A549 (cell line): ENCODE results near the gene C5orf58. TPM values are rescaled to one million over a fixed set of nuclear protein-coding genes. Genes with fewer than 3 reads are reported as not detected.

Experiments used
- ATAC-seq, 2 experiments: fragments of 200-7000 bp in 1 of 2; fragments of >200 bp in 1 of 2; cut with Nextera tagmentation in 1 of 2; cut with Tn5 transposase in 1 of 2; 3 replicates each; pipeline versions ENCODE4 v1.8.0 to v1.9.1; 2018 to 2020; ENCODE audit warnings: mild to moderate bottlenecking in 1 of 2, moderate library complexity in 1 of 2
- CTCF ChIA-PET: fragments of 300-600 bp; sonication (Branson Sonifier 250); formaldehyde crosslinking; extraction: SDS; loops from one replicate; lab custom pipeline; 2021; ENCODE audit warnings: antibody characterized with exemption, inconsistent platforms; lab: Yijun Ruan, JAX
- POLR2A ChIA-PET: fragments of 350-600 bp; formaldehyde crosslinking; extraction: SDS; loops from one replicate; lab custom pipeline; 2021; ENCODE audit warnings: antibody characterized with exemption, inconsistent platforms; lab: Yijun Ruan, JAX
- DNase-seq, 2 experiments: peaks; one replicate each; pipeline versions ENCODE4 v3.0.0 to v3.0.0-alpha.2; 2011 to 2016; ENCODE audit warnings: low read depth in 1 of 2, low spot score in 1 of 2
- FAIRE-seq: peaks from 2 replicates; lab custom pipeline; 2011; peaks lifted over from hg19 to GRCh38; lab: Jason Lieb, UNC
- H3K27ac ChIP-seq, 2 experiments: fragments of >200 bp; sonication (Bioruptor Twin); formaldehyde crosslinking; 3 replicates each; pipeline ENCODE4 v1.5.1; 2016 to 2017
- H3K4me1 ChIP-seq: fragments of >200 bp; sonication (Bioruptor Twin); formaldehyde crosslinking; 3 replicates; pipeline ENCODE4 v1.6.1; 2016
- H3K4me2 ChIP-seq: fragments of >200 bp; sonication (Bioruptor Twin); formaldehyde crosslinking; 3 replicates; pipeline ENCODE4 v1.6.1; 2016
- H3K4me3 ChIP-seq: fragments of >200 bp; sonication (Bioruptor Twin); formaldehyde crosslinking; 3 replicates; pipeline ENCODE4 v1.5.1; 2016
- H3K9me3 ChIP-seq: fragments of >200 bp; sonication (Bioruptor Twin); formaldehyde crosslinking; 3 replicates; pipeline ENCODE4 v1.6.1; 2016
- ATOH8 ChIP-seq: fragments of 250-450 bp; sonication (Bioruptor Pico); IDR thresholded peaks from 2 replicates; pipeline ENCODE4 v1.5.0; 2020; ENCODE audit warnings: low read depth, mild to moderate bottlenecking, moderate library complexity
- BHLHE40 ChIP-seq: IDR thresholded peaks from 2 replicates; pipeline ENCODE4 v1.6.1; 2012; ENCODE audit warnings: low read depth, low read length, inconsistent platforms
- CBX8 ChIP-seq: fragments of 200-600 bp; sonication (generic); IDR thresholded peaks from 2 replicates; pipeline ENCODE4 v1.6.1; 2016
- ELK1 ChIP-seq: fragments of 150-350 bp; IDR thresholded peaks from 2 replicates; pipeline ENCODE4 v1.6.1; 2014; ENCODE audit warnings: low read depth, mild to moderate bottlenecking, low read length
- EP300 ChIP-seq, 2 experiments: fragments of >200 bp; sonication (Bioruptor Twin); formaldehyde crosslinking; IDR thresholded peaks; 2 replicates in 1 of 2; 3 replicates in 1 of 2; pipeline ENCODE4 v1.6.1; 2016 to 2017
- ESRRA ChIP-seq: fragments of 150-350 bp; IDR thresholded peaks from 2 replicates; pipeline ENCODE4 v1.6.1; 2014; ENCODE audit warnings: mild to moderate bottlenecking, low read length, borderline replicate concordance
- FOSB ChIP-seq: fragments of 250-450 bp; sonication (Bioruptor Pico); IDR thresholded peaks from 2 replicates; pipeline ENCODE4 v1.5.0; 2020; ENCODE audit warnings: mild to moderate bottlenecking, moderate library complexity
- FOSL2 ChIP-seq, 2 experiments: fragments of 450-650 bp in 1 of 2; fragments of >200 bp in 1 of 2; sonication (Bioruptor Twin) in 1 of 2; formaldehyde crosslinking; IDR thresholded peaks; 2 replicates each; pipeline versions ENCODE4 v1.5.0 to v1.6.1; 2016 to 2020; ENCODE audit warnings: mild to moderate bottlenecking in 1 of 2, moderate library complexity in 1 of 2
- HDAC2 ChIP-seq: fragments of 200-600 bp; sonication (generic); IDR thresholded peaks from 2 replicates; pipeline ENCODE4 v1.6.1; 2016
- HES2 ChIP-seq: fragments of >200 bp; sonication (Bioruptor Twin); formaldehyde crosslinking; IDR thresholded peaks from 2 replicates; pipeline ENCODE4 v1.6.1; 2016
- HEYL ChIP-seq: fragments of 250-450 bp; sonication (Bioruptor Pico); IDR thresholded peaks from 2 replicates; pipeline ENCODE4 v1.8.0; 2021; ENCODE audit warnings: mild to moderate bottlenecking, moderate library complexity
- MAFK ChIP-seq: fragments of 450-650 bp; IDR thresholded peaks from 2 replicates; pipeline ENCODE4 v1.6.1; 2014; ENCODE audit not compliant: partially characterized antibody
- MAX ChIP-seq: IDR thresholded peaks from 2 replicates; pipeline ENCODE4 v1.6.1; 2012
- NR3C1 ChIP-seq: fragments of >200 bp; sonication (Bioruptor Twin); formaldehyde crosslinking; IDR thresholded peaks from 3 replicates; pipeline ENCODE4 v1.6.1; 2017
- PBX3 ChIP-seq: IDR thresholded peaks from 2 replicates; pipeline ENCODE4 v1.6.1; 2012
- POLR2A ChIP-seq: IDR thresholded peaks from 2 replicates; pipeline ENCODE4 v1.6.1; 2012; ENCODE audit warnings: mild to moderate bottlenecking, low read length
- RFX5 ChIP-seq: fragments of 450-650 bp; IDR thresholded peaks from 2 replicates; pipeline ENCODE4 v1.7.1; 2014; ENCODE audit warnings: antibody characterized with exemption, mild to moderate bottlenecking, moderate library complexity
- SREBF2 ChIP-seq: fragments of 450-650 bp; IDR thresholded peaks from 2 replicates; pipeline ENCODE4 v1.6.1; 2014; ENCODE audit warnings: mild to moderate bottlenecking, moderate library complexity
- TFCP2L1 ChIP-seq: fragments of 250-450 bp; sonication (Bioruptor Pico); IDR thresholded peaks from 2 replicates; pipeline ENCODE4 v1.5.0; 2021; ENCODE audit warnings: mild to moderate bottlenecking
- USF2 ChIP-seq: fragments of 450-650 bp; IDR thresholded peaks from 2 replicates; pipeline ENCODE4 v1.6.1; 2014; ENCODE audit warnings: antibody characterized with exemption
- WGBS: methylation state at CpG from one replicate; pipeline ENCODE4 v1.1.6; 2017; ENCODE audit errors: missing lambda C conversion rate; 5-methylcytosine and 5-hydroxymethylcytosine counted together
- polyA plus RNA-seq, 4 experiments: library from polyadenylated mRNA; depleted of rRNA in 3 of 4; stranded (reverse); fragments of >200 nt; fragmentation: RNase III in 1 of 4; extraction: RNeasy Plus Mini Kit Qiagen cat#74134 plus additional on column Dnase treatment in 1 of 4; gene quantifications; 2 replicates in 3 of 4; 3 replicates in 1 of 4; pipeline ENCODE4 v1.2.3, GENCODE V29; 2011 to 2017

Gene C5orf58
- polyA plus RNA-seq, 2 of the 4 experiments (the other 2 are of a cell fraction), result not detected

GRCh38 chr5:170263906-170264305 is 31.1 kb downstream of the C5orf58 start:
- Histone ChIP-seq H3K4me1 (no peaks in the 10 kb centered on the region), H3K27ac (no peak overlapping the region), H3K9me3 (no peaks in the 10 kb centered on the region), H3K4me2 (no peak overlapping the region), H3K4me3 (no peak overlapping the region)
- TF ChIP-seq ATOH8 (CRISPR knock-in tag) (no peak), RFX5 (no peak), HEYL (CRISPR knock-in tag) (no peak), FOSB (CRISPR knock-in tag) (no peak), MAFK (no peak), HDAC2 (no peak), POLR2A (no peak), CBX8 (no peak)
- CTCF ChIA-PET, result interaction anchor here (1.2 kb wide), 1 partner anchor 157 kb away, joined by 4 read pairs; no protein-coding TSS in a partner anchor
- 26% methylated on average over 4 of the region's 4 CpGs for WGBS
- ATAC-seq, result no peak
- FAIRE-seq, result no peak
- DNase-seq, result no peak
- POLR2A ChIA-PET, result no interaction called here

GRCh38 chr5:170265522-170265921 is 32.7 kb downstream of the C5orf58 start:
- no peak for DNase-seq
- WGBS, result 29% methylated on average over 5 of the region's 5 CpGs
- no peaks in the 10 kb centered on the region for H3K4me1 ChIP-seq
- H3K27ac ChIP-seq, result no peak overlapping the region
- no peaks in the 10 kb centered on the region for H3K9me3 ChIP-seq
- ChIA-PET CTCF (interaction anchor here (1.4 to 4.6 kb wide), 7 partner anchors 9 to 367 kb away, joined by 3 to 29 read pairs (median 8); no protein-coding TSS in a partner anchor), POLR2A (no interaction called here)
- no peak overlapping the region for H3K4me2 ChIP-seq
- no peak for FAIRE-seq
- ATAC-seq, result no peak
- no peak for TF ChIP-seq USF2
- no peak for TF ChIP-seq ELK1
- no peak for TF ChIP-seq CBX8
- TF ChIP-seq NR3C1, result no peak
- no peak for TF ChIP-seq HES2
- no peak for TF ChIP-seq PBX3
- TF ChIP-seq ESRRA, result no peak
- TF ChIP-seq TFCP2L1, result no peak
- TF ChIP-seq FOSL2 (IDR thresholded peaks at IDR 0.05), result no peak
- TF ChIP-seq FOSL2 (CRISPR knock-in tag; IDR thresholded peaks at IDR 0.05), result no peak
- no peak for TF ChIP-seq BHLHE40
- H3K4me3 ChIP-seq, result no peak overlapping the region

GRCh38 chr5:170266570-170267381 is 34.0 kb downstream of the C5orf58 start:
- no peak for DNase-seq
- POLR2A ChIA-PET, result no interaction called here
- CTCF ChIA-PET, result interaction anchor here (0.6 to 4.6 kb wide), 30 partner anchors 8 to 1164 kb away, joined by 3 to 43 read pairs (median 4); no protein-coding TSS in a partner anchor
- Histone ChIP-seq H3K4me1 (no peaks in the 10 kb centered on the region), H3K27ac (no peak overlapping the region), H3K4me2 (no peak overlapping the region), H3K9me3 (no peaks in the 10 kb centered on the region), H3K4me3 (no peak overlapping the region)
- no peak for FAIRE-seq
- ATAC-seq, result peak; percentile 14 to 35; a peak in 3 of 6 replicates
- 19% methylated on average over 17 of the region's 17 CpGs for WGBS
- no peak for TF ChIP-seq SREBF2
- TF ChIP-seq EP300 (IDR thresholded peaks at IDR 0.05), result no peak
- TF ChIP-seq HDAC2, result no peak
- no peak for TF ChIP-seq MAX
